Erythroblast (primary cell): ENCODE data around the gene DAB2.
"Not testable (repeated sequence)": the region's sequence is repeated elsewhere in the genome, so short reads cannot be mapped to it uniquely, and the experiment has no call there.

ENCODE experiments used
- DNase-seq, 2 experiments: peaks; one replicate each; lab custom pipeline; 2025; lab: John Stamatoyannopoulos, UW
- GATA1 ChIP-seq: IDR thresholded peaks from 2 replicates; pipeline ENCODE4 v1.6.1; 2011; ENCODE audit warnings: low read depth, mild to moderate bottlenecking, control low read depth, low read length, moderate library complexity
- POLR2A ChIP-seq: IDR thresholded peaks from 2 replicates; pipeline ENCODE4 v1.6.1; 2011; ENCODE audit warnings: mild to moderate bottlenecking, low read length

Gene DAB2

DNA sequence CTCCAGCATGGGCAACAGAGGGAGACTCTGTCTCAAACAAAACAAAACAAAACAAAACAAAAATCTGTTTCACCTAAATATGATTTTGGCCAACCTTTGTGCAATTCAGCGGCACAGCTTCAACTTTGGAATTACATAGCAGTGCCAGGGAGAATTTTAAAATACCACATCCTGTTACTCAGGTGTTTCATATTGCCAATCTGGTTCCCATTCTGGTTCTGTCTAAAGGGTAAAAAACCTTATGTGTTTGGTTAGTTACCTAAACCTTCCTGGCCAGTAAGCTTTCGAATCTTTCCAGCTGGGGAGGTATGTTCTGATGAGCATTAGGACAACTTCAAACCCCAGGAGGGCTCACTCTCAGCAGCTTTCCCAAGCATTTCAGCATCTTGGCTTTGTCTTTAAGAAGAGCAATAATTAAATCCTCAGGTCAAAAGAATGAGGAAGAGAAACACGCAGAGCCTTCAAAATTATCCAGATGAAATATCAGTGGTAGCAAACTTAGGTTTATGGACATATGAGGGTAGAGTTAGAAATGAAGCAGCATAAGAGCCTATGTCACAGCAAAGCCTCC lies 2.7 kb downstream of the DAB2 start:
- no peak for TF ChIP-seq GATA1
- no peak for TF ChIP-seq POLR2A
- DNase-seq, result no peak

DNA sequence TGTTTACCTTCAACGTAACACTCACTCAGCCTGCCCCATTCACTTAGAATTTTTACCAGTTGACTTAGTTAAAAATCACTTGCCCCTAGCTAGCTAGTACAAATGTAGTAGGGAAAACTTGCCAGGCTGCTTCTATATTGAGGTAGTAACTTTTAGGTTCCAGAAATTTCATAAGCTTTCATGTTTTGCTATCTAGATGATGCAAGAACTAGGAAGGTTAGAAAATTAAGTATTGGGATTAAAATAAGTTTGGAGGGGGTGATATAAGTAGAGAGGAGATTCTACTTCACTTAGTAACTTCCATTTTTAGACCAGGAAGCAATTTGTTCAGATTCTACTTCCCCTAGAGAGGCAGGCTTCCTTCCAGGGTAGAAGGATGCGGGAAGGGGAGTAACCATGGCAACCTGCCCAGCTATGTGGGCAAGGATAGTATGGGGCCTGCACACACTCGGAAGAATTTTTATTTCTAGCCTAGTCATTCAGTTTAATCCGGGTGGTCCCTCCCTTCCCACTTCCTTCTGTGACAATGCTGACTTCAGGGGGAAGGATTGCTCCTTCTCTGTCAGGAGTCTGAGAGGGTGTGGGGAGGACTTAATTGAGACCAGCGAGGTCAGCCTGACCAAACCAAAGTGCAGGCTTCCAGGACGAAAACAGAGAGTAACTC lies 4.2 kb downstream of the DAB2 start:
- no peak for TF ChIP-seq POLR2A
- TF ChIP-seq GATA1, result no peak
- DNase-seq, result no peak

DNA sequence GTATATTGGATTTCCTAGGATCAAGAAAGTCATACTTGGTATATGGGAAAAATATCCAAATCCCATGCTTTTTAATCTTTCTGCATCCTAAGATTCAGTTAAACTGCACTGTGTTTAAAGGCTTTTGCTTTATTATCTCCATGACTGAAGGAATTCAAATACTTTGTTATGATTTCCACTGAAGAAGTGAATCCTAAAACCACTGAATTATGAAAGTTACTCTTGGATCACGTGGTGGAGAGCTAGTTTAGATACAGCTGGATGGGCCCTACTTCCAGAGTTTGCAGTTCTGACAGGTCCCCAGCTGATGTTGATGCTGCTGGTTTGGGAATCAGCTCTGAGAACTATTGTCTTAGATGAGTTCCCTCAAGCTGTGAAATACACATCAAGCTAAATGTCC lies 5.0 kb downstream of the DAB2 start:
- no peak for DNase-seq
- TF ChIP-seq POLR2A (no peak), GATA1 (no peak)

DNA sequence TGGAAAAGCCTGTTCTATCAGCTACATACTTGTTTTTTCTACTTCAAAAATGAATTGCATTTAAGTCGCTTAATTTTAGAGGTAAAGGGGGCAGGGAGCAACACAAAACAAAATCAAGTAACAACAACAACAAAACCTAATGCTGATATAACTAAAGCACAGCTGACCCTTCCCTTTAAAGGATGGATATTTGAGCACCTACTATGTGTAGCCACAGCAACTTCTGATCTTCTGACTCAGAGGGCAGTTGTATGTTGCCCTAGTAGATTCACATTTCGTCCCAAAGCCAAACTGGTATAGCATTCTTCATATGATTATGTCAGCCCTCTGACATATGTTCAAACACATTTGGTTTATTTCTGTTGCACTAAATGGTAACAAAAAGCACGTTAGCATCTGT lies 6.8 kb downstream of the DAB2 start:
- TF ChIP-seq POLR2A, result no peak
- no peak for TF ChIP-seq GATA1
- no peak for DNase-seq

DNA sequence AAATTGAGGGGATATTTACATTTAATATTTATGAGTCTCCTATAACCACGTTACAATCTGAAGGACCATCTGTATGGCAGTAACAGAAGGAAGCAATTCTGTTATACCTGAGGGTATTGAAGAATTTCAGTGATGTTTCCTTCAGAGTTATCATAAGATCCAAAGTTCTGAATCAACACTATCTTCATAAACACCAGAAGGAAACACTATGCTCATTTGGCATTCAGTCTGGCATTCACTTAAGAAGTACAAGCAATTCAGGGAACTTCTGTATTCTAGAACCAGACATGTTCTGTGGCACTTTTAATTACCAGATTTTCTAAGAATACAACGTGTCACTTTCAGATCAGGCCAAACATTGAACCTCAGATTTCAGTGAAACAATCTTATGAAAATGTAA lies 9.6 kb downstream of the DAB2 start:
- TF ChIP-seq POLR2A (no peak), GATA1 (no peak)
- DNase-seq, result no peak

DNA sequence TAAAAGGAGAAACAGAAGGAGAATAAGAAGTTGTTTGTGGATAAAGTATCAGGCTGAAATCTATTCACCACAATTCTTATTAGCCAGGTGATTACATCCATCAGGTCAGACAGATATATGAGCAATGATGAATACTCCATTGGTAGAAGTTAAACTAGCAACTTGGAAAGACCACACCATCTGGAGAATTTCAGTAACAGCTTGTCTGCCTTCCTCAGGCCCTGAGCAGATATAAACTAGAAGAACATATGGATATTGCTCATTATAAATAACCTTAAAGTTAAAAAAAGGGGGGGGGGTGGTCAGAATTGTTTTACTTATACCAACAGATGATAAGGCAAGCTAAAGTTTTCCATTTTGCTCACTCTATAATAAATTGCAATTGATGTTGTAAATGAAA lies 10.4 kb downstream of the DAB2 start:
- no peak for DNase-seq
- TF ChIP-seq GATA1 (no peak), POLR2A (no peak)

DNA sequence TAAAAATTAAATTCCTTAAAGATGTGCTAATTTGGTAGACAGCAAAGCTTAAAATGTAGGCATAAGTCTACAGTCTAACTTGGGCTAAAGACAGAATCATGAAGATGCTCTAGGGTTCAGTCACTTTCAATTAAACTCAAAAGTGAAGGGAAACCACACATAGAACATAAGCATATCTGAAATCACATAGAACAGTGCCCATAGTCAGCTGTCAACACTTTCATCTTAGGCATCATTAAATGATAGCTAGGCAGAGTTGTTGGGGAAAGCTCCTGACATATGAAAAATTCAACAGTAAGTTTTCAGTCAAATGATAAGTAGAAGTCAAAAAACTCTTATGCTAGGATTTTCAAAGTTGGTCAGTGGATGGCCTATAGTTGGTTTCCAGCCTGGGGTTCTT lies 11.0 kb downstream of the DAB2 start:
- TF ChIP-seq POLR2A (no peak), GATA1 (no peak)
- no peak for DNase-seq

DNA sequence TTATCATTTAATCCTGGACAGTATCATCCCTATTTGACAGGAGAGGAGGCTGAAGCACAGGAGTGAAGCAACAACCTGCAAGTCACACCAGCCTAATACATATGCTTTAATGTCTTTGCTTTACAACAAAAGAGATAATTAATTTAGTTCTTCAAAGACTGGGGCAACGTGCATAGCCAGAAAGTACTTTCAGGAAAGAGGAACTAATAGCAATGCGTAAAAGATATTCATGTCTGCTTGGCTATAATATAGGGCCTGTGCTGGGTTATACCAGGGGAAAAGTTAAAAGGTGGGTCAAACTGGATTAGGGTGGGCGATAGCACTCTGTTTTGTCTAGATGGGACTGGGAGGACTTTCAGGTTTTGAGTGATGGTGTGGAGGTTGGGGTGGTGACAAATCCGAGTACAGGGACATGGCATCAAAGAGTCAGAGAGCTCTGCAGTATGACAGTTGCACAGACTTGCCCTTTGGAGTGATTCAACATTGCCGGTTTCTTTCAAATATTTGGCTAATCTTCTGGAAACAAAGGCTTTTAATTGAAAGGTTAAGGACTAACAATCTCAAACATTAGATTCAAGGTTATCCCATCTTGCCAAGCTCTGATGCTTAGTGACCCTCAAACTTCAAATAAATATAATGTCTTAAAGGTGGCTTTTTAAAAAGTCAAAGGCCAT lies 11.9 kb downstream of the DAB2 start:
- no peak for TF ChIP-seq GATA1
- TF ChIP-seq POLR2A, result no peak
- no peak for DNase-seq

DNA sequence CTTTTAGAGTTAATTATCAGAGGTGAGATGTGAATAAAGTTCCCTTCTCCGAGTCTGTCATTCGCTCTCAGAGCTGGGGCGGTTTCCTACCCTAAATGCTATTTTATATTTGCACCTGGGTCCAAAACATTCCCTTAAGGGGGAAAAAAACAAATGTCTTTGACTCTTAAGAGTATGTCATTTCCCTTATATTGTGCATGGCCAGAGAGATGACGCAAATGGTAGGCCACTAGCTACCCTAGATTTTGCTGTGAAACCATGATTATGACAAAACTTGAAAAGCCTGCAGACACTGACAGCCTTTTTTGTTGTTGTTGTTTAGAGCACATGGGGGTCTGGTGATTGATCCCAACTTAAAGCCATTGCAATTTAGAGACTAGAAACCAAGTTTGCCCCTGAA lies 12.8 kb downstream of the DAB2 start:
- DNase-seq, result no peak
- no peak for TF ChIP-seq GATA1
- no peak for TF ChIP-seq POLR2A

DNA sequence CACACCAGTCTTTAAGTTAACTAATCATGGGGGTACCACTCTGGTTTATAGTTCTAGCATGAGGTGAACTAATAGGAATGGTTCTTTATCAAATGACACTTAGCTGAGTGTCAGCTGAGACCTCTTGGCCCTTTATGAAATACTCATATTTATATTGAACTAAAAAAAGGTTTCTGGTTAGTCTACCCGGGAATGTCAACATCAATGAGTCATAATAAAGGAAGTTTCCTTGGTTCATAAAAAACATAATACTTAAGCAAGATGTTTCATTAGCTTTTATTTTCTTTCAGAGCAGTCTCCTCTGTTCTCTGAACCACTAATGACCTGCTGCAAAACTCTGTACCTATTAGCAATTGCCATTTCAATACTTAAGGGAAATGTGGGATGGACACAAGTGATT lies 13.7 kb downstream of the DAB2 start:
- no peak for DNase-seq
- no peak for TF ChIP-seq GATA1

DNA sequence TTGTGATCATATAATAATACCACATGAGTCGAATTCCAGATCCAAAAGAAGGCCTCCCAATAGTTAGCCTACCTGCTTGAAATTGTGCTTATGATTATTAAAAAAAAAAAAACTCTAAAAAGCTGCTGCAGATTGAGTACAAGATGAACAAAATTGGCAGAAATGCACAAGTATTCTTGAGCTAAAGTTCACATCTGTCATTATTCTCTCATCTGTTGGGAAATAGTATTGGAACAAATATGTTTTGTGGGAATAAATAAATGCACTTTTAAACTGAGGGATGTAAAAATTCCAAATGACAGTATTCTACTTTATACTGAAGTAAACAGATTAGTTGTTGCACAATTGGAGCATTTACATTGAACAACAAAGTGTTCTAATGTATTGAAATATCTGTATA lies 15.7 kb downstream of the DAB2 start:
- no peak for TF ChIP-seq GATA1
- TF ChIP-seq POLR2A, result no peak
- DNase-seq, result no peak

DNA sequence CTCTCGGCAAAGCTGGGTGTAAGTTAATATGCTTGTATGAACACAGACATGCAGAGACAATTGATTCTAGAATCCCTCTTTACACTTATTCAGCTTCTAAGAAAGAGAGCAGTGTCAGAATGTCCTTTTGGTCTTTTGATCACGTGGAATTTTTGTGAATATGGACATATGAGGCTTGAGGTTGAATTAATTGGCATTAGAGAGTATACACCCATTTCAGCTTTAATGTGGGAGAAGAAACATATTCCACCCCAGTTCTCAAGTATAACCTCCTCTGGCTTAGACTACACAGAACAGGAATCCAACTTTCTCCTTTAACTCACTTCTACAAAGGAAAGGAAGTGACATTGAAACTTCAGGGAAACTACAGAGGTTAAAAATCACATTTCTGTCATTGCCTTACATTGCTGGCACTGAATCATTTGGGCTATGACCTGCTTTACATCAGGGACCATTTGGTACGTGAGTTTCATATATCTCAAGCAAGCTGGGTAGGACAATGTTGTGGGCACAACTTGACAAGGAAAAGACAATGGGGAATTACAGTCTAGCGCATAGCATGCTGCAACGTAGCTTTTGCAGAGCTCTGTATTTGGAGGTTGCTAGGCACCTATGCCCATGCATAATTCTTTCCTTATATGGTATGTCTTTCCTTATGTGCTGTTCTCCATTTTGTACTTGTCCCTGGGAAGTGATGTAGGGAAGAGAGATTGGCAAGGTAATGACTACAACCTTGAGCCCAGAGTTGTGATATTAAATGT lies 19.5 kb downstream of the DAB2 start:
- DNase-seq, result no peak
- TF ChIP-seq POLR2A (no peak), GATA1 (no peak)

DNA sequence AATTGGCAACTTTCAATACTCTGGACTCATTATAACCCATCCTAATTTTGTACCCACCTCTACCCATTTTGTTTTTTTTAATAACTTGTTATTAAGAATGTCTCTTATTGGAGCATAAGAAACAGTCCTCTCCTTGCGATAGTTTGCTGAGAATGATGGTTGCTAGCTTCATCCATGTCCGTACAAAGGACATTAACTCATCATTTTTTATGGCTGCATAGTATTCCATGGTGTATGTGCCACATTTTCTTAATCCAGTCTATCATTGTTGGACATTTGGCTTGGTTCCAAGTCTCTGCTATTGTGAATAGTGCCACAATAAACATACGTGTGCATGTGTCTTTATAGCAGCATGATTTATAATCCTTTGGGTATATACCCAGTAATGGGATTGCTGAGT lies 21.0 kb downstream of the DAB2 start:
- not testable (repeated sequence) for DNase-seq

DNA sequence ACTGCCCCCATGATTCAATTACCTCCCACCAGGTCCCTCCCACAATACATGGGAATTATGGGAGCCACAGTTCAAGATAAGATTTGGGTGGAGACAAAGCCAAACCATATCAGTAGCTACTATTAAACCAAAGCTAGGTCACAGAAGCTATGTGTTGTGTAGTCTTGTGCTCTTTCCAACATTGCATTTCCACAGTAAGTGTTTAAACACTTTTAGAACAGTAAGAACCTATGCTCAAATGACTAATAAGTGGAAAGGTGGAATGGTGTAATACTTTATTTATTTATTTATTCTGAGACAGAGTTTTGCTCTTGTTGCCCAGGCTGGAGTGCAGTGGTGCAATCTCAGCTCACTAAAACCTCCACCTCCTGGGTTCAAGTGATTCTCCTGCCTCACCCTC lies 22.6 kb downstream of the DAB2 start:
- not testable (repeated sequence) for DNase-seq
